GM18502 (cell line): ENCODE data around the gene ATP10A.
"Not testable (repeated sequence)": the region's sequence is repeated elsewhere in the genome, so short reads cannot be mapped to it uniquely, and the experiment has no call there.

Experiments used
- ATAC-seq: cut with Tn5 transposase; IDR thresholded peaks from one replicate; pipeline ENCODE4 v1.9.1; 2021; ENCODE audit warnings: mild to moderate bottlenecking; ENCODE audit not compliant: unreplicated experiment, poor library complexity

ATP10A gene

GRCh38 chr15:25777037-25777436, 86.1 kb downstream of the ATP10A start:
- no peak for ATAC-seq

- no peak for ATAC-seq
These were observed 86.9 kb downstream of the ATP10A start for GRCh38 chr15:25776071-25776746.

- peak; percentile 85 for ATAC-seq
These were observed 87.7 kb downstream of the ATP10A start for GRCh38 chr15:25775317-25775912.

- no peak for ATAC-seq
These were observed 88.3 kb downstream of the ATP10A start for GRCh38 chr15:25774871-25775270.

- no peak for ATAC-seq
These were observed 89.9 kb downstream of the ATP10A start for GRCh38 chr15:25773248-25773647.

GRCh38 chr15:25772500-25772899, 90.6 kb downstream of the ATP10A start:
- ATAC-seq, result no peak

- ATAC-seq, result not testable (repeated sequence)
These were observed 91.4 kb downstream of the ATP10A start for GRCh38 chr15:25771736-25772135.

- ATAC-seq, result no peak
These were observed 91.8 kb downstream of the ATP10A start for GRCh38 chr15:25771338-25771706.

GRCh38 chr15:25770618-25771337, 92.3 kb downstream of the ATP10A start:
- ATAC-seq, result no peak

GRCh38 chr15:25770031-25770430, 93.1 kb downstream of the ATP10A start:
- no peak for ATAC-seq

- no peak for ATAC-seq
These were observed 94.9 kb downstream of the ATP10A start for GRCh38 chr15:25768271-25768670.

GRCh38 chr15:25767356-25768151, 95.6 kb downstream of the ATP10A start:
- no peak for ATAC-seq

- ATAC-seq, result no peak
These were observed 96.7 kb downstream of the ATP10A start for GRCh38 chr15:25766417-25766816.

- no peak for ATAC-seq
These were observed 98.0 kb downstream of the ATP10A start for GRCh38 chr15:25764980-25765735.

GRCh38 chr15:25763954-25764353, 99.2 kb downstream of the ATP10A start:
- ATAC-seq, result no peak

GRCh38 chr15:25763331-25763751, 99.8 kb downstream of the ATP10A start:
- no peak for ATAC-seq

- ATAC-seq, result no peak
These were observed 101.0 kb downstream of the ATP10A start for GRCh38 chr15:25761971-25762662.

GRCh38 chr15:25759421-25759820, 103.7 kb downstream of the ATP10A start:
- ATAC-seq, result no peak

- not testable (repeated sequence) for ATAC-seq
These were observed 104.5 kb downstream of the ATP10A start for GRCh38 chr15:25758612-25759011.
